SH-SY5Y (cell line): Measurements from ENCODE around the gene VAV3.

Experiments used
- GATA2 ChIP-seq: IDR thresholded peaks from 2 replicates; pipeline ENCODE4 v1.6.1; 2011; ENCODE audit warnings: mild to moderate bottlenecking, low read depth, low read length
- GATA3 ChIP-seq: IDR thresholded peaks from 2 replicates; pipeline ENCODE4 v1.6.1; 2011; ENCODE audit warnings: low read depth, mild to moderate bottlenecking, low read length, moderate library complexity

DNA sequence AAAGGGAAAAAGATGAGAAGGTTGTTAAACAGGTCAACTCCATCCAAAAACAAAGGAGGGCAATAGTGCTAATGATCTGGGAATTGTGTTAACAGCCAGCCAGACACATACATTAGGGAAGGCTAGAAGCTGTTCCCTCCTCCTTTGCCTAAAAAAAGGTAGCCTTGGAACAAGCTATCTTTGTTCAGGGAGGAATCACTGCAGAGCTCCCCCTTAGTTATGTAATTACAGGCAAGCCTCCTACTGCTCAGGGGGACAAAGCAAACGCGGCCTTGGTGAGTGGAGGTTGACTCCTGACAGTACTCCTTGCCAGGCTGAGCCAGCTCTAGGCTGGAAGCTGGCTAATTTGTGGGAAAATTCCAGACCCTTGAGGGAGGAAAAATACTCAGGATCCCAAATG lies 97.6 kb downstream of the VAV3 start:
- TF ChIP-seq GATA2 (no peak), GATA3 (no peak)
